HK-2 (cell line): Measurements from ENCODE around the gene HP1BP3.

ENCODE experiments used
- DNase-seq: peaks from one replicate; pipeline ENCODE4 v3.0.0-alpha.2; 2018; ENCODE audit not compliant: unreplicated experiment

HP1BP3 gene

GRCh38 chr1:20712215-20712577, 74.9 kb downstream of the HP1BP3 start:
- DNase-seq, result no peak

GRCh38 chr1:20711285-20712214, 75.6 kb downstream of the HP1BP3 start:
- DNase-seq, result no peak

GRCh38 chr1:20710469-20711284, 76.4 kb downstream of the HP1BP3 start:
- no peak for DNase-seq

DNA sequence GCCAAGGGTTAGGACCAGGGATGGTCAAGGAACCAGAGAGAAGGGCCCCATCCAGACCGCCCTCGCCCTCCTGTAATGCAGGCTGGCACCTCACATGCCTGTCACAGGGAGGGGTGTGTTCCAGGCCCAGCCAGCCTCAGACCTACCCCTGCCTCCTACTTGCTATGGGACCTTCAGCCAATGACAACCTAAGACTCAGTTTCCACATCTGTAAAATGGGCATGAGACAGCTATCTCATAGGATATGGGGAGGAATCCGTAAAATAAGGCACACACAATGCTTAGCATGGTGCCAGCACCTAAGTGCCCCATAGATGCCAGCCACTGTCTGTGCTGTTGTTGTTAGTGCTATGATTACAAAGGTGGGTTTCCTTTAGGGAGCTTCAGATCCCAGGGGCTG, 77.2 kb downstream of the HP1BP3 start:
- no peak for DNase-seq

GRCh38 chr1:20708891-20709290, 78.2 kb downstream of the HP1BP3 start:
- no peak for DNase-seq

DNA sequence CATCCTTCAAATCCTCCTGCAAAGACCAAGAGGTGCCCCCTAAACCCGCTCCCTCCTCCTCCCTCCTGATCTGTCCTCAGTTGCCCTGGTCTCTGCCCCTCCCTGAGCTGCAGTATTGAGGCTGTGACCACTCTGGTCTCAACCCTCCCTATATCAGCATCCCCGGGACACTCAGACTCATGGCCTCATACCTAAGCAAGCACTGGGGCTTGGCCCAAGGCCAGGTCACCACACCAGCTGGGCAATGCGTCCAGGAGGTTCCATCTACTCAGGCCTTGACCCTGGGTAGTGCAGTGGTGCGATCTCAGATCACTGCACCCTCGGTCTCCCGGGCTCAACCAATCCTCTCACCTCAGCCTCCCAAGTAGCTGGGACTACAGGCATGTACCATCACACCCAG, 79.0 kb downstream of the HP1BP3 start:
- no peak for DNase-seq

- no peak for DNase-seq
Observed at GRCh38 chr1:20706841-20707240, 80.3 kb downstream of the HP1BP3 start.

DNA sequence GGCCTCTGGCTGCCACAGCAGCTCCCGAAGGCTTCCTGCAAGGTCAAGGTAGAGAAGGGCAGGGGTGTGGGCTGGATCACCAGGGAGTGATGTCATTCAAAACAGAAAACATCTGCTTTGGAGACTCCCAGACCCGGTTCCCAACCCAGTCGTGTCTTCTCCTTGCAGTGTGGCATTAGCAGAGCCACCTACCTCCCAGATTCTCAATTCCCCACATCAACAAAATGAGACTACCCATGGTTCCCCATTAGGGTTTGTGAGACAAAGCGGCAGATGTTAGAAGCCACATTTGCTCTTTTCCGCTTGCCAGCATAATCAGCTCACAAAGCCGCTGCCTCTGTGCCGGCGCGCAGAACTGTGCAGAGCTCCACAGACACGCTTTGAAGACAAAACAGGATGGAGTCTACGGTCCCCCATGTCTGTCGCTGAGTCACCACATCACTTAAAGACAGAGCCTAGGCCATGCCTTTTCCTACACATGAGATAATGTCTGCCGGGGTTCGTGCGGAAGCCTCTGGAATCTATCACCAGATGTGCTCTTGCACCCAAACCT, 81.8 kb downstream of the HP1BP3 start:
- no peak for DNase-seq

DNA sequence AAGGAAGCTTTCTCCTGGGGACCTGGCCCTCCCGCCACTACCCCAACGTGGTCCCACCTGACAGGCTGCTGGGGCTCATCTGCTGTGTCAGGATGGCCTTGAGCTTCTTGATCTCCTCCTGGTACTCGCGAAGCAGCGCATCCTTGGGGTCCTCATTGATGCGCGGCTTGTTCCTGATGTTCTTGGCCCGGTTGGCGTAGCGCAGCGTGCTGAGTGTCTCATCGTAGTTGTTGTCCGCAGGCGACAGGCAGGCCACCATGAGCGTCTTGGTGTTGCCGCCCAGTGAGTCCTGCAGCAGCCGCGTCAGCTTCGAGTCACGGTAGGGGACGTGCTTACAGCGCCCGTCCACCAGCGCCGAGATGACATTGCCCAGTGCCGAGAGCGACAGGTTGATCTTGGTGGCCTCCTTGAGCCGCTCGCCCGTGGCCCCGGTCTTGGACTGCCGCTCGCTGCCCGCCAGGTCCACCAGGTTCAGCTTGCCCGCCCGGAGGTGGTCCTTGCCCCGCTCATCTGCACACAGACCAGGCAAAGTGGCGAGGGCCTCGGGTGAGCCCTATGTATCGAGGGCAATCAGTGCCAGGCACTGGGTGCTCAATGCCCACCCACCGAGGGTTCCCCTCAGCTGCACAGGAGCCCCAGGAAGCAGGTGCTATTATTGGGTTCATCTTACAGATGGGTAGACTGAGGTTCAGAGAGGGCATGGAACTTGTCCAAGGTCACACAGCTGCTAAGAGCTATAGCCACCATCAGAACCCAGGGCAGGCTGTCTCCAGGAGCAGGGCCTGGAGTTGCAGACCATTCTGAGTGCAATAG, 82.5 kb downstream of the HP1BP3 start:
- DNase-seq, result no peak

GRCh38 chr1:20703124-20703756, 83.9 kb downstream of the HP1BP3 start:
- DNase-seq, result no peak

DNA sequence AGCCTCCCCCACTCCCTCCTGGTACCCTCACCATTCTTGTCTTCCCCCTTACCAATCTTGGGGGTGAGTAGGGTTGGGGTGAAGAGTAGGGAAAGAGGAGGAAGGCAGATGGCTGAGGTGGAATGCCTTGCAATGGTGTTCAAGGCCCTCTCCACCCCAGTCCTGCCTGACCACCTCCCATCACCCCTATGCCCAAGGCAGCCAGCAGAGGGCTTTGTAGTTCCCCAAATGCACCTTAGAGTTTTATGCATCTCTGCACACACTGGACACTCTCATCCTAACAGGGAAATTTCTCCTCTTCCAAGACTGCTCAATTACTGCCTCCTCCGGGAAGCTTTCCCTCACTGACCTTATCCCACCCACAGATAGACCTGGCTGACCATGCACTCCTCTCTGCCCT, 84.7 kb downstream of the HP1BP3 start:
- DNase-seq, result no peak

GRCh38 chr1:20701847-20702246, 85.3 kb downstream of the HP1BP3 start:
- no peak for DNase-seq

- DNase-seq, result no peak
Observed at GRCh38 chr1:20701446-20701845, 85.7 kb downstream of the HP1BP3 start.

DNA sequence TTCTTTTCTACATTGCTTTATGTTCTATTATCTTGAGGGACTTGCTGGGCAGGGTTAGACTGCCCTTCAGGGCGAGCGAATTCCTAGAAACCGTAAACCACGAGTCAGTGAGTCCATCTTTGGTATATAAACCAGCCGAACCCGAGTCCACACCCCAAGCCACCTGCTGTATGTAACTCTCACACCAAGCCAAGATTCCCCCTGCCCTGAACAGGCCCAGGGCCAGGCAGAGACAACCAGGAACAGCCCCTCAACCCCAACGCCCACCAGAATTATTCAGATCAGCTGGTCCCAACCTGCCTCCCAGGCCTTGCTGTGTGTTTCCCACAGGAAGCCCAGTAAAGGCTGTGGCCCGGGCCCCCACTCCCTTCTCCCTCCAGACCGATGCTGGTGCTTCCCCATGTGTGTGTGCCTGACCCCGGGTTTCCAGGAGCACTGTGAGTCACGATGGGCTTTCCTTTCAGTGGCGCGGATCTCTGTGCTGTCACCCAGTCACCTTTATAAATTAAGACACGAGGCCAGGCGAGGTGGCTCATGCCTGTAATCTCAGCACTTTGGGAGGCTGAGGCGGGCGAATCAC, 86.4 kb downstream of the HP1BP3 start:
- DNase-seq, result no peak

- no peak for DNase-seq
Observed at GRCh38 chr1:20699558-20699957, 87.5 kb downstream of the HP1BP3 start.

DNA sequence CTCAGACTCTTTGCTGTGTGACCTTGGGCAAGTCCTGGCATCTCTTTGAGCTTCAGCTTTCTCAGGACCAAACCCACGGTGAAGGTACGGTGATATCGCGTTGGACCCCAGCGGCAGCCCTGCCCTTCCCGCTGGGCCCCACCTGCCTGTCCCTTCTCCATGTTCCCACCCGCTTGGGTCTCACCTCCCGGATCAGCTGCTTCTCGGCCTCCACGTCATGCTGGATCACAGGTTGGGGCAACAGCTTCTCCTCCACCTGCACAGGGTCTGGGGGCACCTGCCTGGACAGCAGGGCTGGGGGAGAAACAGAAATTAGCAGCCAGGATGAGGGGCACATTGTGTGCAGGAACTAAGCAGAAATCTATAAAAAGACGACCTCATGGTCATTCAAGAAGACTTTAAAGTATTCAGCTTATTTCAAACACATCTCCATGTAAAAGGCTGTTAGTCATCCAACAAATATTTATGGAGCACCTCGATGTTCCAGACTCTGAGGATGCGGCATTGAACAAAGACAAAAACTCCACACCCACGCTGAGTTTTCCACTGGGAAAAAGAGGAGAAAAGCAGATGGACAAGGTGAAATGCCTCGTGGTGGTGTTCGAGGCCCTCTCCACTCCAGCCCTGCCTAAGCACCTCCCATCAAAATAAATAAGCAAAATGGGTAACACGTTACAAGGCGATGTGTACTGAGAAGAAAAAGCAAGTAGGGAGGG, 88.8 kb downstream of the HP1BP3 start:
- DNase-seq, result no peak

DNA sequence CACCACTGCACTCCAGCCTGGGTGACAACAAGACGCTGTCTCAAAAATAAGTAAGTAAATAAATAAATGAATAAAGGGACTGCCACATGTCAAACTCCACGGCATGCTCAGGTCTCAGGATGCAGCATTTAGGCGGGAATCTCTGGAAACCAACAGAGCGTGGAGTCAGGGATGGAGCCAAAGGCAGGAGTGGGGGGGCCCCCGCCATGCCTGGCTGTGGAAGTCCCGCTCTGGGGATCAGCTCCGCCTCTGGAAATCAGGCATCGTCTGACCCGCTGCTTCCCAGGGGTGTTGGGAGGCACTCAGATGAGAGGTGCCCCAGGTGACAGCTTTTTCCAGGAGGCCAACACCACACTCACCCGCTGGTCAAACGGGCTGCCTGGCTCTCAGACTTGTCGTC, 89.5 kb downstream of the HP1BP3 start:
- no peak for DNase-seq

- DNase-seq, result peak; percentile 96
Observed at GRCh38 chr1:20696397-20697333, 90.4 kb downstream of the HP1BP3 start.

DNA sequence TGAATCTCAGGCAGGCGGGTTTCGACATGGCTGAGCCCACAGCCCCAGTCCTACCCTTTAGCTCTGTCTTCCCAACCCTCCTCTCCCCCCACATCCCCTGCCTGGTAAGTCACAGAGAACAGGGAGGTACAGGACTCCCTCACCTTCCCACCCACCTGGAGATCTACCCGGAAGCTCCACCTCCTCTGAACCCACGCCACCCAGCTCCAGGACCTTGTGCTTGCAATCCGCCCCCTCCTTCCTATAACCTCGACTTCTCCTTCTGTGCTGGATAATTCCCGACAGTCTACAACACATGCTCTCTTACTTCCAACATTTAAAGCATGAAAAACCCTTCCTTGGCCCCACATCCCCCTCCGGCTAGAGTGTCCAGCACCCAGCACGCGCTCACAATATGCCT, 91.6 kb downstream of the HP1BP3 start:
- no peak for DNase-seq
